Peyer's patch (tissue), 4 donors: ENCODE measurements around the gene CENPK.

Experiments used
- POLR2A ChIP-seq, 2 donors: fragments of 450-650 bp; IDR thresholded peaks; one replicate each; pipeline ENCODE4 v1.5.1; 2017; ENCODE audit warnings: antibody characterized with exemption in 2 of 2, mild to moderate bottlenecking in 2 of 2, moderate library complexity in 2 of 2
- TF ChIP-seq, protein P1 (sequence below), 6 experiments: fragments of 450-650 bp in 4 of 6; fragments of 200-600 bp in 2 of 6; sonication (generic) in 1 of 6; IDR thresholded peaks; one replicate each; pipeline ENCODE4 v1.5.1; 2017 to 2019; ENCODE audit warnings: antibody characterized with exemption in 6 of 6, mild to moderate bottlenecking in 3 of 6, moderate library complexity in 1 of 6

DNA sequence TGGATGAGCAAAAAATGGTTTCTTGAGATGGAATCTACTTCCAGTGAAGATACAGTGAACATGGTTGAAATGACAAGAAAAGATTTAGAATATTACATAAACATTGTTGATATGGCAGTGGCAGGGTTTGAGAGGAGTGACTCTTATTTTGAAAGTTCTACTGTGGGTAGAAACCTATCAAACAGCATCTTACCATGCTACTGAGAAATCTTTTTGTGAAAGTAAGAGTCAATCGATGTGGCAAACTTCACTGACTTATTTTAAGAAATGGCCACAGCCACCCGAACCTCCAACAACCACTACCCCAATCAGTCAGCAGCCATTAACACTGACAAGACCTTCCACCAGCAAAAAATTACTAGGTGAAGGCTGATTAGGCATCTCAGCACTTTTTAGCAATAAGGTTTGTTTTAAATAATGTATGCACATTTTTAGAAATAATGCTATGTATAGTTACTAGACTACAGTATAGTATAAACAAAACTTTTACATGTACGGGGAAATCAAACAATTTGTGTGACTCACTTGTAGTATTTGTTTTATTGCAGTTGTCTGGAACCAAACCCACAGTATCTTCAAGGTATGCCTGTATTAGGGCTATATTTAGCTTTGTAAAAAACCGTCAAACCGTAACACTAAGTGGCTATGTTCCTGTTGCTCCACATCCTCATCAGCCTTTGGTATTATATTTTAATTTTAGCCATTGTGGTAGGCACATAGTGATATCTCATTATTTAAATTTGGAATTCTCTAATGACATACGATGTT is 50.6 kb downstream of the CENPK start:
- no peak for TF ChIP-seq POLR2A (IDR thresholded peaks at IDR 0.05)
- TF ChIP-seq, protein P1, sequence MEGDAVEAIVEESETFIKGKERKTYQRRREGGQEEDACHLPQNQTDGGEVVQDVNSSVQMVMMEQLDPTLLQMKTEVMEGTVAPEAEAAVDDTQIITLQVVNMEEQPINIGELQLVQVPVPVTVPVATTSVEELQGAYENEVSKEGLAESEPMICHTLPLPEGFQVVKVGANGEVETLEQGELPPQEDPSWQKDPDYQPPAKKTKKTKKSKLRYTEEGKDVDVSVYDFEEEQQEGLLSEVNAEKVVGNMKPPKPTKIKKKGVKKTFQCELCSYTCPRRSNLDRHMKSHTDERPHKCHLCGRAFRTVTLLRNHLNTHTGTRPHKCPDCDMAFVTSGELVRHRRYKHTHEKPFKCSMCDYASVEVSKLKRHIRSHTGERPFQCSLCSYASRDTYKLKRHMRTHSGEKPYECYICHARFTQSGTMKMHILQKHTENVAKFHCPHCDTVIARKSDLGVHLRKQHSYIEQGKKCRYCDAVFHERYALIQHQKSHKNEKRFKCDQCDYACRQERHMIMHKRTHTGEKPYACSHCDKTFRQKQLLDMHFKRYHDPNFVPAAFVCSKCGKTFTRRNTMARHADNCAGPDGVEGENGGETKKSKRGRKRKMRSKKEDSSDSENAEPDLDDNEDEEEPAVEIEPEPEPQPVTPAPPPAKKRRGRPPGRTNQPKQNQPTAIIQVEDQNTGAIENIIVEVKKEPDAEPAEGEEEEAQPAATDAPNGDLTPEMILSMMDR (IDR thresholded peaks at IDR 0.05), result no peak
